ENCODE measurements around the gene ANKRD40CL. TPM values are rescaled to one million over a fixed set of nuclear protein-coding genes. Genes with fewer than 3 reads are reported as not detected.

The ANKRD40CL gene
- total RNA-seq, 1 donor from 2014 or later = not detected

DNA sequence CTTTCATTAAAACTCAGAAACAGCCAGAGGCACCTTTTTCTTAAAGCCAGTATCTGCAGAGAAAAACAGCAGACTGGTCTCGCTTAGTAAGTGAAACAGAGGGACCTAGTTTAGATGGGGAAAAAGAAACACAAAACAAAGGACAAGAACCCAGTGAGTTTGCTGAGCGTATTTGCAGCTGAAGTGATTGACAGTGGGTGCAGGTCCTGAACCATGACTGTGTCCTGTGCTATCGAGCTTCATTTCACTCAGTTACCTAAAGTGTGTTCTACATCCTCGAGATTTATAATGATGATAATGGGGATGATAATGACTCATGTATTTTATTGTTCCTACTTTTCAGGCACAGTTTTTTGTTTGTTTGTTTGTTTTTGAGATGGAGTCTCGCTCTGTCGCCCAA is 36.4 kb upstream of the ANKRD40CL start:
- Mint-ChIP-seq H3K4me1 (peaks cover 24% of the 10 kb centered on the region), H3K27ac (no peak overlapping the region)
- peak overlapping the region; percentile 74 for H3K27ac ChIP-seq

DNA sequence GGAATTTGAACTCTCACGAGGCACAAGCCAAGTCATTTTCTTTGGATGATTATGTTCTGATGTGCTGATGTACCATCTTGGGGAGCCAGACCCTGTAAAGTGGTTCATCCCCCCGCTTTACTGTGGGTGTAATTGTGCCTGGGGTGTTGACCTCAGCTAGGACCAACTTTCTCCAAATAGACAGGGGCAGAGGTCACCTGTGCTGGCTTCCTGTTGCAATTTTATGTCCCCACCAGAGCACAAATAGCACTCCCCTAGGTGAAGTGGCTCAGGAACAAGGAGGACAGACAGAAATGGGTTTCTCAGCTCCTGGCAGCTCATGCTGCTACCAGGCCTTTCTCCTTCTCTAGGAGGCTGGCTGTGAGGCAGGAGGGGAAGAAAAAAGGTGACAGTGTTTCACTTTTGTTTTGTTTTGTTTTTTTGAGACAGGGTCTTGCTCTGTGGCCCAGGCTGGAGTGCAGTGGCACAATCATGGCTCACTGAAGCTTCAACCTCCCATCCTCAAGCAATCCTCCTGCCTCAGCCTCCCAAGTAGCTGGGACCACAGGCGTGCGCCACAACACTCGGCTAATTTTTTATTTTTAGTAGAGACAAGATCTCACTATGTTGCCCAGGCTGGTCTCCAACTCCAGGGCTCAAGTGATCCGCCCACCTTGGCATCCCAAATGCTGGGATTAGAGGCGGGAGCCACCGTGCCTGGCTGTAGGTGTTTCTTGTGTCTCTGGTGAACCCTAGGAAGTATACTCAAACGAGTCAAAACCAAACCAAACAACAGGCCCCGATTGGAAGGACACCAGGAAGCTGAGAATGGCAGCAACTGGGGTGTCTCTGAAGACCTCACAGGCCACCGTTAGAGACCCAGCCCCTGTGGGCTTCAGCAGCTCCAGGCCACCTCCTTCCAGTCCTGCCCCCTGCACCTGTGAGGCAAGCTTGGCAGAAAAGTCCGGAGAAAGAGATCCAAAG is 35.6 kb upstream of the ANKRD40CL start:
- Mint-ChIP-seq H3K27ac (no peak overlapping the region), H3K9me3 (no peaks in the 10 kb centered on the region), H3K36me3 (no peaks in the 10 kb centered on the region), H3K4me1 (peaks cover 30% of the 10 kb centered on the region), H3K27me3 (ENCODE audit: insufficient read depth, low read depth) (peaks cover 14% of the 10 kb centered on the region), H3K4me3 (no peak overlapping the region)
- Histone ChIP-seq H3K9ac (no peak overlapping the region), H4K20me1 (ENCODE audit: low read depth) (no peaks in the 10 kb centered on the region), H3K36me3 (no peaks in the 10 kb centered on the region), H3K4me3 (no peak overlapping the region), H2AFZ (replicated peaks) (peak overlapping the region; percentile 97), H3K4me1 (peaks cover 18% of the 10 kb centered on the region), H3K79me2 (ENCODE audit: low read depth) (no peaks in the 10 kb centered on the region), H3K27me3 (no peaks in the 10 kb centered on the region), H3K4me2 (no peak overlapping the region), H3K9me3 (ENCODE audit: low read depth) (no peaks in the 10 kb centered on the region), H3F3A (ENCODE audit: low read depth) (no peaks in the 10 kb centered on the region), H3K27ac (peak overlapping the region; percentile 74)
- TF ChIP-seq, protein P1, sequence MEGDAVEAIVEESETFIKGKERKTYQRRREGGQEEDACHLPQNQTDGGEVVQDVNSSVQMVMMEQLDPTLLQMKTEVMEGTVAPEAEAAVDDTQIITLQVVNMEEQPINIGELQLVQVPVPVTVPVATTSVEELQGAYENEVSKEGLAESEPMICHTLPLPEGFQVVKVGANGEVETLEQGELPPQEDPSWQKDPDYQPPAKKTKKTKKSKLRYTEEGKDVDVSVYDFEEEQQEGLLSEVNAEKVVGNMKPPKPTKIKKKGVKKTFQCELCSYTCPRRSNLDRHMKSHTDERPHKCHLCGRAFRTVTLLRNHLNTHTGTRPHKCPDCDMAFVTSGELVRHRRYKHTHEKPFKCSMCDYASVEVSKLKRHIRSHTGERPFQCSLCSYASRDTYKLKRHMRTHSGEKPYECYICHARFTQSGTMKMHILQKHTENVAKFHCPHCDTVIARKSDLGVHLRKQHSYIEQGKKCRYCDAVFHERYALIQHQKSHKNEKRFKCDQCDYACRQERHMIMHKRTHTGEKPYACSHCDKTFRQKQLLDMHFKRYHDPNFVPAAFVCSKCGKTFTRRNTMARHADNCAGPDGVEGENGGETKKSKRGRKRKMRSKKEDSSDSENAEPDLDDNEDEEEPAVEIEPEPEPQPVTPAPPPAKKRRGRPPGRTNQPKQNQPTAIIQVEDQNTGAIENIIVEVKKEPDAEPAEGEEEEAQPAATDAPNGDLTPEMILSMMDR (IDR thresholded peaks at IDR 0.05) = no peak
- TF ChIP-seq EZH2 (IDR thresholded peaks at IDR 0.05) (no peak), EZH2phosphoT487 (IDR thresholded peaks at IDR 0.05) (no peak)
- no peak for DNase-seq (ENCODE audit: low spot score)

More for the DNA sequence above, 36.4 kb upstream of the ANKRD40CL start:
- TF ChIP-seq EZH2phosphoT487 (IDR thresholded peaks at IDR 0.05) = no peak
- TF ChIP-seq, protein P1 (IDR thresholded peaks at IDR 0.05) = no peak
- TF ChIP-seq EZH2 (IDR thresholded peaks at IDR 0.05) = no peak
- H3K79me2 ChIP-seq (ENCODE audit: low read depth) = no peaks in the 10 kb centered on the region
- H2AFZ ChIP-seq (replicated peaks) = peak overlapping the region; percentile 97
- H3K9me3 Mint-ChIP-seq = no peaks in the 10 kb centered on the region
- no peak overlapping the region for H3K4me3 ChIP-seq
- H4K20me1 ChIP-seq (ENCODE audit: low read depth) = no peaks in the 10 kb centered on the region
- no peaks in the 10 kb centered on the region for H3K36me3 ChIP-seq
- no peak overlapping the region for H3K4me2 ChIP-seq
- DNase-seq (ENCODE audit: low spot score) = no peak
- H3K27me3 ChIP-seq = no peaks in the 10 kb centered on the region
- peaks cover 14% of the 10 kb centered on the region for H3K27me3 Mint-ChIP-seq (ENCODE audit: insufficient read depth, low read depth)
- no peak overlapping the region for H3K9ac ChIP-seq
- no peaks in the 10 kb centered on the region for H3K36me3 Mint-ChIP-seq
- H3F3A ChIP-seq (ENCODE audit: low read depth) = no peaks in the 10 kb centered on the region
- no peaks in the 10 kb centered on the region for H3K9me3 ChIP-seq (ENCODE audit: low read depth)
- H3K4me1 ChIP-seq = peaks cover 18% of the 10 kb centered on the region
- H3K4me3 Mint-ChIP-seq = no peak overlapping the region

DNA sequence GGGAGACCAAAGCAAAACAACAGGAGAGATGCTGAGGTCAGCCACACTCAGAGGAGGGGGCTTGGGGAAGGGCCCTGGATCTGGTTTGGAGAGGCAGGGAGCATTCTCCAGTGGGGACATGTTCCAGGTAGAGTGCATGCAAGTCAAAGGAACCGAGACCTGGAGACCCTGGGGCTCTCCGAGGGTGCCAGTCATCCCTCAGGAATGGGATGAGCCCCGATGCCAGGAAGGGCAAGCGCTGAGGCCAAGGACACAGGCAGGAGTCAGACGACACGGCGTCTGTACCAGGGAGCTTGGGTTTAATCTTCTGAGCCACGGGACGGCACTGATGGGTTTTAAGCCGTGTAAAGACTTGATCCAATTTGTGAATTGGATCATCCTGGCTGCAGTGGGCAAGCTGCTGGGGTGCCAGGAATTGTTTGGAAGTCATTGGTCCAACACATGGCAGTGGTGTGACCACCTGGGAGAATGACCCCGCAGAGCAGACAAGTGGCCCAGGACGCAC is 32.9 kb upstream of the ANKRD40CL start:
- H3K9me3 Mint-ChIP-seq = no peaks in the 10 kb centered on the region
- H3K27me3 Mint-ChIP-seq (ENCODE audit: insufficient read depth, low read depth) = peaks cover 12% of the 10 kb centered on the region
- H3K4me3 Mint-ChIP-seq = no peak overlapping the region
- Histone ChIP-seq H3K9me3 (ENCODE audit: low read depth) (no peaks in the 10 kb centered on the region), H3K36me3 (no peaks in the 10 kb centered on the region), H3K4me2 (no peak overlapping the region), H3F3A (ENCODE audit: low read depth) (no peaks in the 10 kb centered on the region), H3K9ac (no peak overlapping the region), H3K27ac (no peak overlapping the region), H4K20me1 (ENCODE audit: low read depth) (no peaks in the 10 kb centered on the region), H3K27me3 (no peaks in the 10 kb centered on the region), H3K4me1 (peaks cover 21% of the 10 kb centered on the region), H2AFZ (replicated peaks) (no peak overlapping the region), H3K79me2 (ENCODE audit: low read depth) (no peaks in the 10 kb centered on the region), H3K4me3 (no peak overlapping the region)
- no peak for TF ChIP-seq EZH2 (IDR thresholded peaks at IDR 0.05)
- TF ChIP-seq, protein P1 (IDR thresholded peaks at IDR 0.05) = no peak
- TF ChIP-seq EZH2phosphoT487 (IDR thresholded peaks at IDR 0.05) = no peak
- H3K4me1 Mint-ChIP-seq = peaks cover 42% of the 10 kb centered on the region
- DNase-seq (ENCODE audit: low spot score) = no peak
- H3K36me3 Mint-ChIP-seq = no peaks in the 10 kb centered on the region
- no peak overlapping the region for H3K27ac Mint-ChIP-seq

All from neural progenitor cell (in vitro differentiated cells).